HG03097 (cell line): ENCODE data around the gene PPP2R3C.
"Not testable (repeated sequence)": the region's sequence is repeated elsewhere in the genome, so short reads cannot be mapped to it uniquely, and the experiment has no call there.

ENCODE experiments used
- ATAC-seq: cut with Tn5 transposase; IDR thresholded peaks from one replicate; pipeline ENCODE4 v1.9.1; 2021; ENCODE audit not compliant: unreplicated experiment, low FRiP score

The PPP2R3C gene

GRCh38 chr14:35065731-35066130, 56.1 kb downstream of the PPP2R3C start:
- not testable (repeated sequence) for ATAC-seq

- not testable (repeated sequence) for ATAC-seq
These were observed 60.5 kb downstream of the PPP2R3C start for GRCh38 chr14:35061113-35061791.

GRCh38 chr14:35052637-35053036, 69.2 kb downstream of the PPP2R3C start:
- no peak for ATAC-seq

GRCh38 chr14:35051796-35052195, 70.0 kb downstream of the PPP2R3C start:
- ATAC-seq = no peak

- ATAC-seq = no peak
These were observed 71.1 kb downstream of the PPP2R3C start for GRCh38 chr14:35050652-35051051.

- ATAC-seq = no peak
These were observed 73.7 kb downstream of the PPP2R3C start for GRCh38 chr14:35047976-35048513.

GRCh38 chr14:35046751-35047536, 74.8 kb downstream of the PPP2R3C start:
- ATAC-seq = peak; percentile 10

GRCh38 chr14:35046048-35046750, 75.6 kb downstream of the PPP2R3C start, which contains the start of gene FAM177A1:
FAM177A1 (plus strand) TSS chr14:35046272; CDS start chr14:35046464, 192 bp downstream.
- ATAC-seq = peak; percentile 92

GRCh38 chr14:35045798-35046047, 76.1 kb downstream of the PPP2R3C start:
- ATAC-seq = no peak

- no peak for ATAC-seq
These were observed 76.6 kb downstream of the PPP2R3C start for GRCh38 chr14:35044939-35045797.

- ATAC-seq = no peak
These were observed 78.7 kb downstream of the PPP2R3C start for GRCh38 chr14:35043046-35043445.

- no peak for ATAC-seq
These were observed 79.2 kb downstream of the PPP2R3C start for GRCh38 chr14:35042632-35043031.

- not testable (repeated sequence) for ATAC-seq
These were observed 83.5 kb downstream of the PPP2R3C start for GRCh38 chr14:35038312-35038711.
